Measurements from ENCODE around the gene APOL4.
"Not testable (repeated sequence)": the region's sequence is repeated elsewhere in the genome, so short reads cannot be mapped to it uniquely, and the experiment has no call there.

APOL4 gene

GRCh38 chr22:36213586-36213985 lies 12.0 kb upstream of the APOL4 start:
- no peak for TF ChIP-seq CTCF (IDR thresholded peaks at IDR 0.05; ENCODE audit: low read depth, low read length, missing control alignments)
- H3K4me3 ChIP-seq (ENCODE audit: low read depth, low read length) = no peak overlapping the region
- H3K36me3 ChIP-seq (replicated peaks) = no peaks in the 10 kb centered on the region
- in situ Hi-C loops (cut with HindIII; ENCODE audit: low pct_ligation_motif_present, low sequenced_read_pairs) = no loop called here
- H3K27me3 ChIP-seq (replicated peaks) = peaks cover 9% of the 10 kb centered on the region
- H3K27ac ChIP-seq = no peak overlapping the region
- no peak for DNase-seq

- no peak for DNase-seq
- Histone ChIP-seq H3K4me3 (ENCODE audit: low read depth, low read length) (no peak overlapping the region), H3K27me3 (replicated peaks) (peaks cover 8% of the 10 kb centered on the region), H3K27ac (no peak overlapping the region), H3K36me3 (replicated peaks) (no peaks in the 10 kb centered on the region)
- in situ Hi-C loops (cut with HindIII; ENCODE audit: low pct_ligation_motif_present, low sequenced_read_pairs) = no loop called here
- no peak for TF ChIP-seq CTCF (IDR thresholded peaks at IDR 0.05; ENCODE audit: low read depth, low read length, missing control alignments)
Measured at GRCh38 chr22:36212901-36213300, 11.3 kb upstream of the APOL4 start.

GRCh38 chr22:36211237-36211861 lies 9.7 kb upstream of the APOL4 start:
- Histone ChIP-seq H3K36me3 (replicated peaks) (no peaks in the 10 kb centered on the region), H3K27me3 (replicated peaks) (peaks cover 6% of the 10 kb centered on the region), H3K27ac (no peak overlapping the region), H3K4me3 (ENCODE audit: low read depth, low read length) (no peak overlapping the region)
- in situ Hi-C loops (cut with HindIII; ENCODE audit: low pct_ligation_motif_present, low sequenced_read_pairs) = no loop called here
- TF ChIP-seq CTCF (IDR thresholded peaks at IDR 0.05; ENCODE audit: low read depth, low read length, missing control alignments) = no peak
- peak; percentile 53 for DNase-seq

GRCh38 chr22:36210224-36210623 lies 8.6 kb upstream of the APOL4 start:
- Histone ChIP-seq H3K27me3 (replicated peaks) (peaks cover under 1% of the 10 kb centered on the region), H3K36me3 (replicated peaks) (no peaks in the 10 kb centered on the region), H3K4me3 (ENCODE audit: low read depth, low read length) (no peak overlapping the region), H3K27ac (no peak overlapping the region)
- no peak for DNase-seq
- in situ Hi-C loops (cut with HindIII; ENCODE audit: low pct_ligation_motif_present, low sequenced_read_pairs) = no loop called here
- no peak for TF ChIP-seq CTCF (IDR thresholded peaks at IDR 0.05; ENCODE audit: low read depth, low read length, missing control alignments)

- not testable (repeated sequence) for H3K36me3 ChIP-seq (replicated peaks)
Measured at GRCh38 chr22:36209488-36209908, 7.9 kb upstream of the APOL4 start.

GRCh38 chr22:36208914-36209313 lies 7.3 kb upstream of the APOL4 start:
- Histone ChIP-seq H3K27me3 (replicated peaks) (no peaks in the 10 kb centered on the region), H3K36me3 (replicated peaks) (no peaks in the 10 kb centered on the region), H3K4me3 (ENCODE audit: low read depth, low read length) (no peak overlapping the region), H3K27ac (no peak overlapping the region)
- DNase-seq = no peak
- in situ Hi-C loops (cut with HindIII; ENCODE audit: low pct_ligation_motif_present, low sequenced_read_pairs) = no loop called here
- TF ChIP-seq CTCF (IDR thresholded peaks at IDR 0.05; ENCODE audit: low read depth, low read length, missing control alignments) = no peak

More at GRCh38 chr22:36209488-36209908, 7.9 kb upstream of the APOL4 start:
- DNase-seq; H3K27ac ChIP-seq; H3K27me3 ChIP-seq (replicated peaks); H3K4me3 ChIP-seq (ENCODE audit: low read depth, low read length); in situ Hi-C loops (cut with HindIII; ENCODE audit: low pct_ligation_motif_present, low sequenced_read_pairs): not testable (repeated sequence)

Measured in brain microvascular endothelial cell (primary cell).